Prostate gland (tissue), 2 donors: ENCODE measurements around the gene GATD1.

Source experiments
- POLR2AphosphoS5 ChIP-seq: sonication (generic); formaldehyde crosslinking; IDR thresholded peaks from one replicate; pipeline ENCODE4 v1.6.1; 2017; ENCODE audit warnings: antibody characterized with exemption
- TF ChIP-seq, protein P1 (sequence below), 4 experiments: fragments of 200-600 bp in 2 of 4; fragments of 450-650 bp in 2 of 4; sonication (generic) in 2 of 4; IDR thresholded peaks; 1 replicate in 3 of 4; 2 replicates in 1 of 4; pipeline ENCODE4 v1.5.1; 2016 to 2019; ENCODE audit warnings: antibody characterized with exemption in 4 of 4, mild to moderate bottlenecking in 2 of 4, moderate library complexity in 2 of 4

DNA sequence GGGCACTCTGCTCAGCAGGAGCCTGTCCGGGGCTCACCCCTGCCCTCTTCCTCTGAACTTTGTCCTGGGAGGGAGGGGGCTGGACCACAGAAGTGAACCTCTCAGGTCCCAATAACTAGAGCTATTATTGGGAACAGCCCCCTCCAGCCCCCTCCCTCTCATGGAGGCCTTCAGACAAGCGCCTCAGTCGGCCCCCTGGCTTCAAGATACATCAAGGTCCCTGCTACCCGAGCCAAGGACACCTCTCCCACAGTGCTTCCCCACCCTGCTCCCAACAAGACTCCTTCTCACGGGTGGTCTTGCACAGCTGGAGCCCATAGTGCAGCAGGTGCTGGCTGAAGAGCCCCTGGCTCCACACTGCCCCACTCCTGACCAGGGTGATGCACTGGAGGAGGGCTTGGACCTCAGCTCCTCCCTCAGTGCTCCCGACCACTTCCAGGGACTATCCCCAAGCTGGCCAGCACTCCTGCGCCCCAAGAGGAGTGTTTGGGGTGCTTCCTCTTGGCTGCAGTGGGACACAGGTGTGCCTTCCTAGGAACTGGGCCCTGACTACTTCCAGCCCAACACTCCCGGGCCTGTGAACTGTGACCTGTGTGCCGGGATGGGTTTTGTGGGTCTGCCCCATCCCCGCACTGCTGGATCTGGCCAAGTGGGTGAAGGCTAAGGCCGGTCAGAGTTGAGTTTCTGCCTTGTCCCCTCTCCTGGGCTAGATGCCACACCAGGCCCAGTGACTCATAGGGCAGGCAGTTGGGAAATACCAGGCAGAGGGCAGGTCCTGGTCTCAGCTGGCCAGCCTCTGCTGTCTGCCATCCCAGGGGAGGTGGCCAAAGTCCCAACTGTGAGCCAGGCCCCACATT is 43.6 kb upstream of the GATD1 start:
- TF ChIP-seq, protein P1, sequence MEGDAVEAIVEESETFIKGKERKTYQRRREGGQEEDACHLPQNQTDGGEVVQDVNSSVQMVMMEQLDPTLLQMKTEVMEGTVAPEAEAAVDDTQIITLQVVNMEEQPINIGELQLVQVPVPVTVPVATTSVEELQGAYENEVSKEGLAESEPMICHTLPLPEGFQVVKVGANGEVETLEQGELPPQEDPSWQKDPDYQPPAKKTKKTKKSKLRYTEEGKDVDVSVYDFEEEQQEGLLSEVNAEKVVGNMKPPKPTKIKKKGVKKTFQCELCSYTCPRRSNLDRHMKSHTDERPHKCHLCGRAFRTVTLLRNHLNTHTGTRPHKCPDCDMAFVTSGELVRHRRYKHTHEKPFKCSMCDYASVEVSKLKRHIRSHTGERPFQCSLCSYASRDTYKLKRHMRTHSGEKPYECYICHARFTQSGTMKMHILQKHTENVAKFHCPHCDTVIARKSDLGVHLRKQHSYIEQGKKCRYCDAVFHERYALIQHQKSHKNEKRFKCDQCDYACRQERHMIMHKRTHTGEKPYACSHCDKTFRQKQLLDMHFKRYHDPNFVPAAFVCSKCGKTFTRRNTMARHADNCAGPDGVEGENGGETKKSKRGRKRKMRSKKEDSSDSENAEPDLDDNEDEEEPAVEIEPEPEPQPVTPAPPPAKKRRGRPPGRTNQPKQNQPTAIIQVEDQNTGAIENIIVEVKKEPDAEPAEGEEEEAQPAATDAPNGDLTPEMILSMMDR (IDR thresholded peaks at IDR 0.05): no peak
- TF ChIP-seq POLR2AphosphoS5: no peak
